ENCODE measurements around the gene DSE.
A peak's percentile ranks its signal among the peaks of the same experiment; 100 is the strongest.

DSE gene

GRCh38 chr6:116450185-116450710 is 79.5 kb downstream of the DSE start:
- no peak for DNase-seq

GRCh38 chr6:116450769-116451740 is 80.3 kb downstream of the DSE start:
- DNase-seq = no peak

GRCh38 chr6:116451916-116452315 is 81.2 kb downstream of the DSE start:
- DNase-seq = no peak

- no peak for DNase-seq
These were observed 81.8 kb downstream of the DSE start for GRCh38 chr6:116452531-116452930.

- no peak for DNase-seq
These were observed 85.4 kb downstream of the DSE start for GRCh38 chr6:116456106-116456505.

GRCh38 chr6:116456927-116457326 is 86.2 kb downstream of the DSE start:
- DNase-seq = peak in 1 of 5 donors; percentile 63

GRCh38 chr6:116458264-116458663 is 87.5 kb downstream of the DSE start:
- no peak for DNase-seq

- DNase-seq = no peak
These were observed 89.2 kb downstream of the DSE start for GRCh38 chr6:116459927-116460326.

GRCh38 chr6:116461331-116461931 is 90.7 kb downstream of the DSE start, which contains the start of gene CALHM6:
CALHM6 (plus strand) TSS chr6:116461375; CDS start chr6:116461930, 555 bp downstream.
- no peak for DNase-seq

GRCh38 chr6:116461932-116462885 is 91.5 kb downstream of the DSE start:
- DNase-seq = peak in 4 of 5 donors; percentile 4 to 76 (median 28)

- no peak for DNase-seq
These were observed 92.6 kb downstream of the DSE start for GRCh38 chr6:116463301-116463700.

- no peak for DNase-seq
These were observed 94.5 kb downstream of the DSE start for GRCh38 chr6:116465246-116465645.

GRCh38 chr6:116467096-116467495 is 96.3 kb downstream of the DSE start:
- DNase-seq = no peak

GRCh38 chr6:116467514-116467913 is 96.8 kb downstream of the DSE start:
- DNase-seq = no peak

GRCh38 chr6:116468293-116468692 is 97.5 kb downstream of the DSE start:
- no peak for DNase-seq

- no peak for DNase-seq
These were observed 100.8 kb downstream of the DSE start for GRCh38 chr6:116471531-116471930.

- no peak for DNase-seq
These were observed 102.0 kb downstream of the DSE start for GRCh38 chr6:116472706-116473105.

- no peak for DNase-seq
These were observed 104.4 kb downstream of the DSE start for GRCh38 chr6:116475141-116475540.

- peak in 1 of 5 donors; percentile 80 for DNase-seq
These were observed 105.4 kb downstream of the DSE start for GRCh38 chr6:116476002-116476678.

- DNase-seq = no peak
These were observed 112.0 kb downstream of the DSE start for GRCh38 chr6:116482780-116483179.

GRCh38 chr6:116483616-116484015 is 112.9 kb downstream of the DSE start:
- DNase-seq = no peak
